Measurements from ENCODE around the gene MAP1LC3B. TPM values are rescaled to one million over a fixed set of nuclear protein-coding genes. Genes with fewer than 3 reads are reported as not detected.
"Not testable (repeated sequence)": the region's sequence is repeated elsewhere in the genome, so short reads cannot be mapped to it uniquely, and the experiment has no call there.

The MAP1LC3B gene
- total and polyA plus RNA-seq, 12 donors, result 43.3 to 116 (median 66.2) TPM

DNA sequence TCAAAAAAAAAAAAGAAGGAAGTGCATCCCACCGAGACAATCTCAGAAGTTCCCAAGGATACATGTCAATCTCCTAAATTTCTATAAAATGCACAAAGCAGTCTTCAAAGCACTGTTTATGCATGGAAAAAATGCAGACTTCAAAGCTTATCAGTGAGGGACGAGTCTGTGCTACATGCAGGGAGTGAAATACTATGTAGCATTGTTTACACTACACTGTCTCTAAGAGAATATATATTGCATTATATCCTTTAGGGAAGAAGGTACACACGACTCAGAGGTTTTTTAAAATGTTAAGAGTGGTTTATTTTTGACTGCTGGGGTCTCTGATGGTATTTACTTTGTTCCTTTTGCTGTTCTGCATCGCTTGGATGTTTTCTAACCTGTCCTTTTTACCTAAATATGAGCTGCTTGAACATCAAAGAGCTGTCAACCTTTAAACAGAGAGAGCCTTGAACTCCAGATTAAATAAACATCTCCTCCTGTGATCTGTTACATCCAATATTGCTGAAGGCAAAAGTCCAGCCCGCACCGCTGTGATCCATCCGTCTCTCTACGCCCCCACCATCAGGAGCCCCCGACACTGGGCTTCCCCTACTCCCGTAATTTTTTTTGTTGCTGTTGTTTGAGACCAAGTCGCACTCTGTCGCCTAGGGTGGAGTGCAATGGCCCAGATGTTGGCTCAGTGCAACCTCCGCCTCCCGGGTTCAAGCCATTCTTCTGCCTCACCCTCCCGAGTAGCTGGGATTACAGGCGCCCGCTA is 9.9 kb upstream of the MAP1LC3B start:
- Histone ChIP-seq H3K9me3 (replicated peaks in 1 of 3) (no peaks in the 10 kb centered on the region), H3K4me1 (replicated peaks in 1 of 2) (peaks cover 36 to 46% of the 10 kb centered on the region in 2 donors), H3K27ac (peak overlapping the region; percentile 3 to 96 (median 88)), H3K4me3 (peak overlapping the region in 2 of 4 donors; percentile 64 to 89), H3K27me3 (no peaks in the 10 kb centered on the region), H3K36me3 (replicated peaks in 1 of 2) (no peaks in the 10 kb centered on the region)
- intact Hi-C loops (cut with DNase I), result loop anchor here in 1 of 2 donors (5.0 kb wide), 1 partner anchor 55 kb away; no protein-coding TSS in a partner anchor
- WGBS, 4 donors, result 19 to 21% (median 19%) methylated on average over 17 of the region's 17 CpGs
- TF ChIP-seq, protein P1, sequence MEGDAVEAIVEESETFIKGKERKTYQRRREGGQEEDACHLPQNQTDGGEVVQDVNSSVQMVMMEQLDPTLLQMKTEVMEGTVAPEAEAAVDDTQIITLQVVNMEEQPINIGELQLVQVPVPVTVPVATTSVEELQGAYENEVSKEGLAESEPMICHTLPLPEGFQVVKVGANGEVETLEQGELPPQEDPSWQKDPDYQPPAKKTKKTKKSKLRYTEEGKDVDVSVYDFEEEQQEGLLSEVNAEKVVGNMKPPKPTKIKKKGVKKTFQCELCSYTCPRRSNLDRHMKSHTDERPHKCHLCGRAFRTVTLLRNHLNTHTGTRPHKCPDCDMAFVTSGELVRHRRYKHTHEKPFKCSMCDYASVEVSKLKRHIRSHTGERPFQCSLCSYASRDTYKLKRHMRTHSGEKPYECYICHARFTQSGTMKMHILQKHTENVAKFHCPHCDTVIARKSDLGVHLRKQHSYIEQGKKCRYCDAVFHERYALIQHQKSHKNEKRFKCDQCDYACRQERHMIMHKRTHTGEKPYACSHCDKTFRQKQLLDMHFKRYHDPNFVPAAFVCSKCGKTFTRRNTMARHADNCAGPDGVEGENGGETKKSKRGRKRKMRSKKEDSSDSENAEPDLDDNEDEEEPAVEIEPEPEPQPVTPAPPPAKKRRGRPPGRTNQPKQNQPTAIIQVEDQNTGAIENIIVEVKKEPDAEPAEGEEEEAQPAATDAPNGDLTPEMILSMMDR (IDR thresholded peaks at IDR 0.05), result no peak
- no peak for TF ChIP-seq POLR2A (IDR thresholded peaks at IDR 0.05)
- peak in 1 of 7 donors; percentile 16 for DNase-seq

DNA sequence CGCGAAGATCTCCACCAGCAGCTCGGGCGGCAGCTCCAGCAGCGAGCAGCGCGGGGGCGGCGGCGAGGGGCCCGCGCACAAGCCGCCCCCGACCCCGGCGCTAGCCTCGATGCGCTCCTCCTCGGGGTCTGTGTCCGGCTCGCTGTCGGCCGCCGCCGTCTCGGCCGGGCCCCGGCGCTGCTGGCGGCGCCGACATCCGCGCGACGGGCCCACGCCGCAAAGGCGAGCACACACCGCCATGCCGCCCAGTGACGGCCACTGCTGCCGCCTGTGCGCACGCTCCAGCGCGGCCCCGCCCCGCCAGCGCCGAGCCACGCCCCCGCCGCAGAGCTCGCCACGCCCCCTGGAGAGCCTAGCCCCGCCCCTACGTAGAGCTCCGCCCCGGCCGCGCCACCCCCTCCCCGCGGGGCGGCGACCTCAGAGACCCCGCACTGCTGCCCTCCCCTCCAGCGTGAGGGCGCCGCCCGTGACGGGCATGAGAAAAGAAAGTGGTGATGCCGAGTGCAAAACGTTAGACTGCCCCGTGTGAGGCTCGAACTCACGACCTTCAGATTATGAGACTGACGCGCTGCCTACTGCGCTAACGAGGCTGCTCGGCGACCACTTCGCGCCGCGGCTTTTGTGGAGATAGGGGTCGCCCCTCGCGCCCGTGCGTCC is 8.5 kb upstream of the MAP1LC3B start, which contains the start of gene FBXO31:
TSS of gene FBXO31 (minus strand) at position 272 of the 657 bp plus-strand sequence. CDS start at position 240, 32 bp downstream.
- TF ChIP-seq, protein P1 (IDR thresholded peaks at IDR 0.05), result no peak
- peak; percentile 91 to 98 for TF ChIP-seq POLR2A (IDR thresholded peaks at IDR 0.05)
- peaks cover 44 to 57% of the 10 kb centered on the region in 2 donors for H3K4me1 ChIP-seq (replicated peaks in 1 of 2)
- H3K9me3 ChIP-seq (replicated peaks in 1 of 3), result no peaks in the 10 kb centered on the region
- H3K4me3 ChIP-seq, result peak within 1 kb of the TSS; percentile 10 to 89 (median 50)
- 0% methylated on average over 9 to 92 of the region's 92 CpGs; no CpG with 5 or more reads in 1 of the 4 donors for WGBS, 4 donors
- peak within 1 kb of the TSS; percentile 65 to 96 (median 88) for H3K27ac ChIP-seq
- no peaks in the 10 kb centered on the region for H3K27me3 ChIP-seq
- DNase-seq, result peak; percentile 85 to 93 (median 89)
- intact Hi-C loops (cut with DNase I), result loop anchor here in 1 of 2 donors (5.0 kb wide), 1 partner anchor 56 kb away; no protein-coding TSS in a partner anchor
- no peaks in the 10 kb centered on the region for H3K36me3 ChIP-seq (replicated peaks in 1 of 2)

DNA sequence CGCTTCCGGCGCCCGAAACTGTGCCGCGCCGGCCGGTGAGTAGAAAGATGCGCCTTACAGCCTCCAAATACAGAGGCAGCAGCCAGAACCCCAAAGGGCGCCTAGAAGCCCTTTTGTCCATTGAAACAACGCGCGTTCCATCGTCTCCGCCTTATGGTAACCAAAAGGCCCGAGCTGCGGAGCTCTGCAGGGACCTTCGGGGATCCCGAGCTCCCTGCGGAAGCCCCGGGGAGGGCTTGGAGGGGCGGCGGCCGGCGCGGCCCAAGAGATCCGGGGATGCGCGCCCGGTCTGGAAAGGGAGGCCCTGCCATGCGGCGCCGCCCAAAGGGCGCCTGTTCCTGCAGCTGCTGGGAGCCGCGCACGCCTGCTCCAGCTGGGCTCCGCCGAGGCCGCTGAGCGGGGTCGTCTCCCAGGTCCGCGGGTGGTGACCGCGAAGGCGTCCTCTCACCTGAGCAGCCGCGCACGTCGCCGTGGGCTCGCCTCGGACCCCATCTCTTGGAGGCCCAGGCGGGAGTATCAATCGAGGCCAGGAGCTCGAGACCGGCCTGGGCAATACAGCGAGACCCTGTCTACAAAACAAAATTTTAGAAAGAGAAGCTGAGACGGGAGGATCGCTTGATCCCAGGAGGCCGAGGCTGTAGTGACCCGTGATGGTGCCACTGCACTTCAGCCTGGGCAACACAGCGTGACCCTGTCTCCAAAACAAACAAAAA is 7.8 kb upstream of the MAP1LC3B start:
- peak overlapping the region in 3 of 4 donors; percentile 10 to 89 (median 64) for H3K4me3 ChIP-seq
- intact Hi-C loops (cut with DNase I), result loop anchor here in 1 of 2 donors (5.0 kb wide), 1 partner anchor 57 kb away; no protein-coding TSS in a partner anchor
- no peaks in the 10 kb centered on the region for H3K27me3 ChIP-seq
- TF ChIP-seq, protein P1 (IDR thresholded peaks at IDR 0.05), result no peak
- TF ChIP-seq POLR2A (IDR thresholded peaks at IDR 0.05), result peak; percentile 3 to 8
- 7 to 37% (median 16%) methylated on average over 9 to 64 of the region's 64 CpGs for WGBS, 4 donors
- H3K27ac ChIP-seq, result peak overlapping the region; percentile 65 to 96 (median 88)
- no peaks in the 10 kb centered on the region for H3K9me3 ChIP-seq (replicated peaks in 1 of 3)
- peak in 2 of 7 donors; percentile 58 to 61 for DNase-seq
- H3K4me1 ChIP-seq (replicated peaks in 1 of 2), result peaks cover 44 to 55% of the 10 kb centered on the region in 2 donors
- H3K36me3 ChIP-seq (replicated peaks in 1 of 2), result no peaks in the 10 kb centered on the region

DNA sequence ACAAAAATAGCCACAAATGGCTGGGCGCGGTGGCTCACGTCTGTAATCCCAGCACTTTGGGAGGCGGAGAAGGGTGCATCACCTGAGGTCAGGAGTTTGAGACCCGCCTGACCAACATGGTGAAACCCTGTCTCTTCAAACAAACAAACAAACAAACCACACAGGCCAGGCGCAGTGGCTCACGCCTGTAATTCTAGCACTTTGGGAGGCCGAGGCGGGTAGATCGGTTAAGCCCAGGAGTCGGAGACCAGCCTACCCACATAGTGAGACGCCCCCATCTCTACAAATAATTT is 7.3 kb upstream of the MAP1LC3B start:
- H3K27me3 ChIP-seq, result not testable (repeated sequence)
- peaks cover 44 to 51% of the 10 kb centered on the region in 2 donors for H3K4me1 ChIP-seq (replicated peaks in 1 of 2)
- DNase-seq, result peak in 1 of 7 donors; percentile 61

More for the DNA sequence above, 7.3 kb upstream of the MAP1LC3B start:
- intact Hi-C loops (cut with DNase I), result loop anchor here in 1 of 2 donors (5.0 kb wide), 1 partner anchor 58 kb away; no protein-coding TSS in a partner anchor
- H3K4me3 ChIP-seq, result peak overlapping the region in 1 of 4 donors; percentile 89
- H3K27ac ChIP-seq, result peak overlapping the region in 4 of 5 donors; percentile 80 to 96 (median 92)
- not testable (repeated sequence) for H3K36me3 ChIP-seq (replicated peaks in 1 of 2); H3K9me3 ChIP-seq (replicated peaks in 1 of 3)
- 83 to 93% (median 90%) methylated on average over 12 of the region's 12 CpGs for WGBS, 4 donors
